ENCODE data around the gene SCYGR2.

GRCh38 chr2:227578642-227579041, 20.1 kb upstream of the SCYGR2 start:
- TF ChIP-seq MYNN (tag by site-specific recombination; IDR thresholded peaks at IDR 0.05; ENCODE audit: borderline replicate concordance), result no peak
- TF ChIP-seq ZNF174 (tag by site-specific recombination; IDR thresholded peaks at IDR 0.05), result no peak
- TF ChIP-seq REST (tag by site-specific recombination; IDR thresholded peaks at IDR 0.05), result no peak
- no peak for TF ChIP-seq ZNF138 (tag by site-specific recombination; IDR thresholded peaks at IDR 0.05; ENCODE audit: borderline replicate concordance)
- TF ChIP-seq ZNF514 (tag by site-specific recombination; IDR thresholded peaks at IDR 0.05), result no peak
- TF ChIP-seq ZNF302 (tag by site-specific recombination; IDR thresholded peaks at IDR 0.05; ENCODE audit: low read depth), result no peak
- TF ChIP-seq ZNF518A (tag by site-specific recombination; conservative IDR thresholded peaks at IDR 0.05; ENCODE audit: low read depth), result no peak
- no peak for TF ChIP-seq YY1 (tag by site-specific recombination; IDR thresholded peaks at IDR 0.05)
- TF ChIP-seq ZNF24 (tag by site-specific recombination; IDR thresholded peaks at IDR 0.05), result no peak
- no peak for TF ChIP-seq CTCF (tag by site-specific recombination; IDR thresholded peaks at IDR 0.05)
- TF ChIP-seq ZNF707 (tag by site-specific recombination; IDR thresholded peaks at IDR 0.05), result no peak
- TF ChIP-seq FEZF1 (tag by site-specific recombination; IDR thresholded peaks at IDR 0.05), result no peak
- no peak for TF ChIP-seq ZNF521 (tag by site-specific recombination; IDR thresholded peaks at IDR 0.05)
- no peak for TF ChIP-seq ZBTB11 (tag by site-specific recombination; conservative IDR thresholded peaks at IDR 0.05; ENCODE audit: low read depth)

Measured in HEK293 (cell line).